ENCODE measurements around the gene SH2D3A.

GRCh38 chr19:6803036-6803404 is 35.8 kb upstream of the SH2D3A start:
- no peak for TF ChIP-seq POLR2A (IDR thresholded peaks at IDR 0.05)
- no peak for TF ChIP-seq CTCF (IDR thresholded peaks at IDR 0.05)

Data from adrenal gland (tissue), 5 donors.